GM10248 (cell line): ENCODE measurements around the gene SUCLA2.
"Not testable (repeated sequence)": the region's sequence is repeated elsewhere in the genome, so short reads cannot be mapped to it uniquely, and the experiment has no call there.

Experiments used
- CTCF ChIA-PET: fragments of 300-600 bp; sonication (Branson Sonifier 250); formaldehyde crosslinking; extraction: SDS; loops from one replicate; lab custom pipeline; 2021; ENCODE audit warnings: antibody characterized with exemption; lab: Yijun Ruan, JAX
- POLR2A ChIA-PET: fragments of 350-650 bp; sonication (Branson Sonifier 250); formaldehyde crosslinking; extraction: SDS; loops from one replicate; lab custom pipeline; 2020; ENCODE audit warnings: antibody characterized with exemption; lab: Yijun Ruan, JAX
- DNase-seq: peaks from one replicate; pipeline ENCODE4 v3.0.0; 2012; ENCODE audit errors: extremely low spot score
- CTCF ChIP-seq: IDR thresholded peaks from 2 replicates; pipeline ENCODE4 v1.5.1; 2012; ENCODE audit warnings: mild to moderate bottlenecking, low read depth; ENCODE audit errors: extremely low read depth, missing control alignments, control extremely low read depth

Gene SUCLA2

GRCh38 chr13:48014359-48014758 is 13.3 kb upstream of the SUCLA2 start:
- no peak for DNase-seq
- TF ChIP-seq CTCF: no peak
- POLR2A ChIA-PET: no interaction called here
- CTCF ChIA-PET: interaction anchor here (1.0 to 3.5 kb wide), 5 partner anchors 16 to 752 kb away, joined by 3 to 15 read pairs (median 3); partner anchors contain the start of genes MED4 and NUDT15

- CTCF ChIA-PET: interaction anchor here (2.0 to 3.5 kb wide), 2 partner anchors 19 to 25 kb away, joined by 4 to 15 read pairs; partner anchors contain the start of gene NUDT15
- no peak for TF ChIP-seq CTCF
- DNase-seq: no peak
Observed at GRCh38 chr13:48012668-48013067, 11.6 kb upstream of the SUCLA2 start.

GRCh38 chr13:48010698-48011097 is 9.6 kb upstream of the SUCLA2 start:
- ChIA-PET CTCF (no interaction called here), POLR2A (no interaction called here)
- DNase-seq: no peak
- no peak for TF ChIP-seq CTCF

More at GRCh38 chr13:48012668-48013067, 11.6 kb upstream of the SUCLA2 start:
- POLR2A ChIA-PET: no interaction called here

- TF ChIP-seq CTCF: no peak
- POLR2A ChIA-PET: no interaction called here
- no peak for DNase-seq
- CTCF ChIA-PET: interaction anchor here (0.9 kb wide), 1 partner anchor 11 kb away, joined by 4 read pairs; no protein-coding TSS in a partner anchor
Observed at GRCh38 chr13:48009284-48009683, 8.2 kb upstream of the SUCLA2 start.

GRCh38 chr13:48006396-48006795 is 5.3 kb upstream of the SUCLA2 start:
- POLR2A ChIA-PET: no interaction called here
- CTCF ChIA-PET: interaction anchor here (1.5 kb wide), 1 partner anchor 31 kb away, joined by 4 read pairs; the partner anchor contains the start of gene NUDT15
- no peak for DNase-seq
- no peak for TF ChIP-seq CTCF

GRCh38 chr13:48004201-48004600 is 3.1 kb upstream of the SUCLA2 start:
- DNase-seq: no peak
- TF ChIP-seq CTCF: no peak
- ChIA-PET CTCF (no interaction called here), POLR2A (no interaction called here)

GRCh38 chr13:48001999-48002398 is 926 bp upstream of the SUCLA2 start:
- DNase-seq, POLR2A ChIA-PET: not testable (repeated sequence)
- CTCF ChIA-PET: interaction anchor here (1.0 to 1.3 kb wide), 2 partner anchors 20 to 35 kb away, joined by 3 read pairs; partner anchors contain the start of gene NUDT15
